KOPT-K1 (cell line): Measurements from ENCODE around the gene CKAP2L.

Source experiments
- H3K27ac ChIP-seq: fragments of 200-600 bp; sonication (generic); 2 replicates; pipeline ENCODE4 v1.5.1; 2016; ENCODE audit warnings: antibody characterized with exemption, mild to moderate bottlenecking, low read depth, low read length; ENCODE audit not compliant: poor library complexity, severe bottlenecking
- H3K36me3 ChIP-seq: fragments of 200-600 bp; sonication (generic); 2 replicates; pipeline ENCODE4 v1.5.1; 2017; ENCODE audit warnings: antibody characterized with exemption, mild to moderate bottlenecking, low read length, moderate library complexity; ENCODE audit not compliant: insufficient read depth
- H3K9me3 ChIP-seq: fragments of 200-600 bp; sonication (generic); 2 replicates; pipeline ENCODE4 v1.5.1; 2017; ENCODE audit warnings: antibody characterized with exemption, low read length, mild to moderate bottlenecking; ENCODE audit not compliant: insufficient read depth, poor library complexity, severe bottlenecking

The CKAP2L gene, protein sequence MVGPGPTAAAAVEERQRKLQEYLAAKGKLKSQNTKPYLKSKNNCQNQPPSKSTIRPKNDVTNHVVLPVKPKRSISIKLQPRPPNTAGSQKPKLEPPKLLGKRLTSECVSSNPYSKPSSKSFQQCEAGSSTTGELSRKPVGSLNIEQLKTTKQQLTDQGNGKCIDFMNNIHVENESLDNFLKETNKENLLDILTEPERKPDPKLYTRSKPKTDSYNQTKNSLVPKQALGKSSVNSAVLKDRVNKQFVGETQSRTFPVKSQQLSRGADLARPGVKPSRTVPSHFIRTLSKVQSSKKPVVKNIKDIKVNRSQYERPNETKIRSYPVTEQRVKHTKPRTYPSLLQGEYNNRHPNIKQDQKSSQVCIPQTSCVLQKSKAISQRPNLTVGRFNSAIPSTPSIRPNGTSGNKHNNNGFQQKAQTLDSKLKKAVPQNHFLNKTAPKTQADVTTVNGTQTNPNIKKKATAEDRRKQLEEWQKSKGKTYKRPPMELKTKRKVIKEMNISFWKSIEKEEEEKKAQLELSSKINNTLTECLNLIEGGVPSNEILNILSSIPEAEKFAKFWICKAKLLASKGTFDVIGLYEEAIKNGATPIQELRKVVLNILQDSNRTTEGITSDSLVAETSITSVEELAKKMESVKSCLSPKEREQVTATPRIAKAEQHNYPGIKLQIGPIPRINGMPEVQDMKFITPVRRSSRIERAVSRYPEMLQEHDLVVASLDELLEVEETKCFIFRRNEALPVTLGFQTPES

GRCh38 chr2:112764071-112765044, at the start of gene CKAP2L:
CKAP2L (minus strand) TSS chr2:112764609; CDS start chr2:112764598, 11 bp downstream.
- Histone ChIP-seq H3K36me3 (peaks cover 38% of the 10 kb centered on the region), H3K9me3 (peaks cover 11% of the 10 kb centered on the region), H3K27ac (peak within 1 kb of the TSS; percentile 91)

GRCh38 chr2:112813280-112813966, 49.0 kb upstream of the CKAP2L start:
- H3K9me3 ChIP-seq = no peaks in the 10 kb centered on the region
- H3K36me3 ChIP-seq = no peaks in the 10 kb centered on the region
- H3K27ac ChIP-seq = no peak overlapping the region

- Histone ChIP-seq H3K9me3 (peaks cover under 1% of the 10 kb centered on the region), H3K36me3 (no peaks in the 10 kb centered on the region), H3K27ac (no peak overlapping the region)
These were observed 48.2 kb upstream of the CKAP2L start for GRCh38 chr2:112812318-112813267.

GRCh38 chr2:112811841-112812306, 47.5 kb upstream of the CKAP2L start:
- Histone ChIP-seq H3K27ac (no peak overlapping the region), H3K9me3 (peaks cover 7% of the 10 kb centered on the region), H3K36me3 (no peaks in the 10 kb centered on the region)

GRCh38 chr2:112811276-112811831, 46.9 kb upstream of the CKAP2L start:
- Histone ChIP-seq H3K27ac (no peak overlapping the region), H3K36me3 (no peaks in the 10 kb centered on the region), H3K9me3 (peaks cover 12% of the 10 kb centered on the region)

- H3K9me3 ChIP-seq = peaks cover 12% of the 10 kb centered on the region
- H3K27ac ChIP-seq = no peak overlapping the region
- no peaks in the 10 kb centered on the region for H3K36me3 ChIP-seq
These were observed 44.7 kb upstream of the CKAP2L start for GRCh38 chr2:112809112-112809511.

- Histone ChIP-seq H3K27ac (no peak overlapping the region), H3K36me3 (no peaks in the 10 kb centered on the region), H3K9me3 (peaks cover 12% of the 10 kb centered on the region)
These were observed 42.9 kb upstream of the CKAP2L start for GRCh38 chr2:112807233-112807807.

GRCh38 chr2:112805542-112805941, 41.1 kb upstream of the CKAP2L start:
- Histone ChIP-seq H3K27ac (no peak overlapping the region), H3K9me3 (peaks cover 12% of the 10 kb centered on the region)

GRCh38 chr2:112803691-112804521, 39.5 kb upstream of the CKAP2L start:
- no peak overlapping the region for H3K27ac ChIP-seq

More at GRCh38 chr2:112805542-112805941, 41.1 kb upstream of the CKAP2L start:
- H3K36me3 ChIP-seq = no peaks in the 10 kb centered on the region

GRCh38 chr2:112800881-112801583, 36.6 kb upstream of the CKAP2L start:
- Histone ChIP-seq H3K36me3 (no peaks in the 10 kb centered on the region), H3K27ac (no peak overlapping the region), H3K9me3 (no peaks in the 10 kb centered on the region)

More at GRCh38 chr2:112803691-112804521, 39.5 kb upstream of the CKAP2L start:
- Histone ChIP-seq H3K9me3 (peaks cover 12% of the 10 kb centered on the region), H3K36me3 (no peaks in the 10 kb centered on the region)

DNA sequence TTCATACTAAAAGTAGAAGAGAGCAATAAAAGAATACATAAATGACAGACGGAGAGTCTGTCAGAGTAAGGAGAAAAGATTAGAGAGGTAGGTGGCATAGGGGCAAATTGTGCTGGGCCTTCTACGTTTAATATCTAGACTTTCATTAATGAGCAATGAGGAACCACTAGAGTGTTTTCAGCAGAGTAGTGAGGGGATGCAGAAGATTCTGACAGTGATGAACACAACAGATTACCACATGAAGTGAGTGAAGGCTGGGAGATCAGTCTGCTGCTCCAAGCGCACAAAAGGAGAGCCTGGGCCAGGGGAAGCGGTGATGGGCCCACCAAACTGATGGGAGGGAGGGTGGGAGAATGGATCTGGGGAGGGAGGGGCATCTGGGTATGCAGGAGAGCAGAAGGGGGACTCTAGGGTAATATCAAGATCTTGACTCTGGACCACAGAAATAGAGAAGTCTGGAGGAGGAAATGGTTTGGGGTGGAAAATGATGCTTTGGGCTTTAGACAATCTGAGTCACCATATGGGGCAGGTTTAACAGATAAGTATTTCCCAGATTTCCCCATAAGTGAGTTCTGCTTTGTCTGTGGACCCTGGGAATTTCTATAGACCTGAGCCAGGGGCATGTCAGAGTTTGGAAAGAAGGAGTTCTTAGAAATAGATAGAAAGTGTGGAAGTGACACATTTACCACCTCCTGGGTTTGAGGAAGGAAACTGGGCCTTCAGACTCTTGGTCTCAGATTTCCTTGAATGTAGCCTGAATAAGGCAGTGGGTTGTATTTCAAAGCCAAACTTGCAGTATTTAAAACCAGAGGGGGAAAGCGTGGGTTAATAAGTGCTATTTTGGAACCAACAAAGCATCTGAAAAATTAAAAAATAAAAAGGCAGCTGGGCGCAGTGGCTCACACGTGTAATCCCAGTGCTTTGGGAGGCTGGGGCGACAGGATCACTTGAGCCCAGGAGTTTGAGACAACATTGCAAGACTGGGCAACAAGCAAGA, 34.9 kb upstream of the CKAP2L start:
- H3K36me3 ChIP-seq = no peaks in the 10 kb centered on the region
- H3K9me3 ChIP-seq = no peaks in the 10 kb centered on the region
- H3K27ac ChIP-seq = no peak overlapping the region
